ENCODE results near the gene TCF7L2. TPM values are rescaled to one million over a fixed set of nuclear protein-coding genes. Genes with fewer than 3 reads are reported as not detected.

Gene TCF7L2
- total RNA-seq, 4 donors from 2014 or later: 12.7 to 59.9 (median 16.1) TPM

DNA sequence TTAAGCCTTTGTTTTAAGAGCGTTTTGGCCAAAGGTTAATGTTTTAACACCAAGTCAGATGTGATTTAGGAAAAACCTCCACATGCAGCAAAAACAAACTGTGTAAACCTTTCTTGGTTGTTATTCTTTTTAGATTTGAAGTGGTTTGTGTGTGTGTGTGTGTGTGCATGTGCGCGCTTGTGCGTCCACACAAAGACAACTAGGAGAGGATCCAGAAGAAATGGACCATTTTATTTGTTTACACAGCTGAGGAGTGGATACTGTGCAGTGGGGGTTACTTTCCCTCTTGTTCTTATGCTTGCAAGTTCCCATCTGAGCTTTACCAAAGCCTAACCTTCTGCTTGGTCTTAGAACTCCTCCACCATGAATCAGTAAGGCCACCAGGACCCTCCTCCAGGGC, 20.0 kb downstream of the TCF7L2 start:
- Histone ChIP-seq H3K36me3 (no peaks in the 10 kb centered on the region), H3K27ac (no peak overlapping the region), H3K27me3 (no peaks in the 10 kb centered on the region), H3K4me1 (no peaks in the 10 kb centered on the region), H3K9me3 (no peaks in the 10 kb centered on the region), H3K4me3 (no peak overlapping the region)
- no peak for TF ChIP-seq POLR2A (IDR thresholded peaks at IDR 0.05)
- TF ChIP-seq, protein P1, sequence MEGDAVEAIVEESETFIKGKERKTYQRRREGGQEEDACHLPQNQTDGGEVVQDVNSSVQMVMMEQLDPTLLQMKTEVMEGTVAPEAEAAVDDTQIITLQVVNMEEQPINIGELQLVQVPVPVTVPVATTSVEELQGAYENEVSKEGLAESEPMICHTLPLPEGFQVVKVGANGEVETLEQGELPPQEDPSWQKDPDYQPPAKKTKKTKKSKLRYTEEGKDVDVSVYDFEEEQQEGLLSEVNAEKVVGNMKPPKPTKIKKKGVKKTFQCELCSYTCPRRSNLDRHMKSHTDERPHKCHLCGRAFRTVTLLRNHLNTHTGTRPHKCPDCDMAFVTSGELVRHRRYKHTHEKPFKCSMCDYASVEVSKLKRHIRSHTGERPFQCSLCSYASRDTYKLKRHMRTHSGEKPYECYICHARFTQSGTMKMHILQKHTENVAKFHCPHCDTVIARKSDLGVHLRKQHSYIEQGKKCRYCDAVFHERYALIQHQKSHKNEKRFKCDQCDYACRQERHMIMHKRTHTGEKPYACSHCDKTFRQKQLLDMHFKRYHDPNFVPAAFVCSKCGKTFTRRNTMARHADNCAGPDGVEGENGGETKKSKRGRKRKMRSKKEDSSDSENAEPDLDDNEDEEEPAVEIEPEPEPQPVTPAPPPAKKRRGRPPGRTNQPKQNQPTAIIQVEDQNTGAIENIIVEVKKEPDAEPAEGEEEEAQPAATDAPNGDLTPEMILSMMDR (IDR thresholded peaks at IDR 0.05): no peak
- no peak for DNase-seq
- intact Hi-C loops (cut with DNase I; ENCODE audit: low total_unique reads): no loop called here

DNA sequence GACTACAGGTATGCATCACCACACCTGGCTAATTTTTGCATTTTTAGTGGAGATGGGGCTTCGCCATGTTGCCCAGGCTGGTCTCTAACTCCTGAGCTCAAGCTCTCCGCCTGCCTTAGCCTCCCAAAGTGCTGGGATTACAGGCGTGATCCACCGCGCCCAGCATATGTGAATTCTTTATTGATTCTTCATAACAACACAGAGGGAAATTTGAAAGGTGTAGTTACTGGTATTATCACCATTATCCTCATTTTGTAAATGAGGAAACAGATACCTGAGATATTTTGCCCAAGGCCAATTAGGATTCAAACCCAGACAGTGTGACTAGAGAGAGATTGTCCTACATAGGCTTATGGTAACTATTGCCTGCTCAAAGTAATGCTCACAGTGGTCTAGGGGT, 22.6 kb downstream of the TCF7L2 start:
- H3K27ac ChIP-seq: no peak overlapping the region
- no peaks in the 10 kb centered on the region for H3K27me3 ChIP-seq
- no peaks in the 10 kb centered on the region for H3K36me3 ChIP-seq
- intact Hi-C loops (cut with DNase I; ENCODE audit: low total_unique reads): no loop called here
- H3K4me1 ChIP-seq: no peaks in the 10 kb centered on the region
- TF ChIP-seq, protein P1 (IDR thresholded peaks at IDR 0.05): no peak
- no peak for TF ChIP-seq POLR2A (IDR thresholded peaks at IDR 0.05)
- H3K9me3 ChIP-seq: no peaks in the 10 kb centered on the region
- DNase-seq: no peak
- no peak overlapping the region for H3K4me3 ChIP-seq

DNA sequence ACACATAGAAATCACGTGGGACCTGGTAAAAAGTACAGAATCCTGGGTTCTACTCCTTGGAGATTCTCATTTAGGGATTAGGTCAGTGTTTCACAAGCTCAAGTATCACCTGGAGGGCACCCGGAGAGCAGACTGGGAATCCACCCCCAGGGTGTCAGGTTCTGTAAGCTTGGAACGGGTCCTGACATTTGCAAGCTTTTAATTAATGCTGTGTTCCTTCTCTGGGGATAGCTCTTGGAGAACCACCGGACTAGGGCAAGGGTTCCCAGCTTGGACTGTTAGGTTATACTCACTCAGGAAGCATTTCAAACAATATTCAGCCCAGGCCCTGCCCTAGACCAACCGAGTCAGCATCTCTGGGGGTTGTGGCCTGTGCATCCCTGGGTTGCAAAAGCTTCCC, 23.0 kb downstream of the TCF7L2 start:
- no peak for DNase-seq
- Histone ChIP-seq H3K4me3 (no peak overlapping the region), H3K9me3 (no peaks in the 10 kb centered on the region), H3K36me3 (no peaks in the 10 kb centered on the region), H3K4me1 (no peaks in the 10 kb centered on the region), H3K27me3 (no peaks in the 10 kb centered on the region), H3K27ac (no peak overlapping the region)
- TF ChIP-seq, protein P1 (IDR thresholded peaks at IDR 0.05): no peak
- no peak for TF ChIP-seq POLR2A (IDR thresholded peaks at IDR 0.05)
- intact Hi-C loops (cut with DNase I; ENCODE audit: low total_unique reads): no loop called here

DNA sequence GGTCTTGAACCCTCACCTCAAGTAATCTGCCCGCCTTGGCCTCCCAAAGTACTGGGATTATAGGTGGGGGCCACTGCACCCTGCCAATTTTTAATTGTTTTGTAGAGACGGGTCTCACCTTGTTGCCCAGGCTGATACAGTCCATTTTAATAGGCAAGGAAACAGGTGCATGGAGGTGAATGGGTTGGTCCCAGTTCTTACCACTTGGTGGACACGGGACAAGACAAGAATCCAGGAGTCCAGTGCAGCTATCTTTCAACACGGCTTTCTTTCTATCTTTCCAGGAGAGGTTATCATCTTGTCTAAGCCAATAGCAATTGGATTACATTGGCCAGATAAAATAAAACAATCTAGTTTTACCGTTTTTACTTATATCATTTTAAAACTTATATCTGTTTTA, 23.8 kb downstream of the TCF7L2 start:
- Histone ChIP-seq H3K27me3 (no peaks in the 10 kb centered on the region), H3K36me3 (no peaks in the 10 kb centered on the region), H3K9me3 (no peaks in the 10 kb centered on the region), H3K4me3 (no peak overlapping the region), H3K27ac (no peak overlapping the region), H3K4me1 (no peaks in the 10 kb centered on the region)
- intact Hi-C loops (cut with DNase I; ENCODE audit: low total_unique reads): no loop called here
- no peak for DNase-seq
- TF ChIP-seq, protein P1 (IDR thresholded peaks at IDR 0.05): no peak
- no peak for TF ChIP-seq POLR2A (IDR thresholded peaks at IDR 0.05)

DNA sequence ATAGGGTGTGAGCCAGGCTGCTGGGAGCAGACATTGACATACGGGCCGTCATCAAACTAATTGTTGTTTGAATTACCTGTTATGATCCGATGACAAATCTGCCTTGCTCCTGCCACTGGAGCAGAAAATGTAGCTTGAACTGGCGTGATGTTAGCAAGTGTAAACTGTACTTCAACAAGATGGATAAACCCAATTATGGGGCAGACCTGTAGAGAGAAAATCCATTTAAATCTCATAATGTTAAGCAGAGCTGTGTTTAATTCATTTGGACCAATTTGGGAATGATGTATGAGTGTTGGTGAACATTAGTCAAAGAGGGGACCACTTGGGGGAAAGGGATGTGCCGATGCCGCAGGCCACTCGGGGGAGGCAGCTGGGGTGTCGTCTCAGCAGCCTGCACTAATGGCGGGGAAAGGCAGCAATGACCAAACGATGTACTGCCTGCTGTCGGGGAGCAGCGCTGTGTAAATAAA, 27.4 kb downstream of the TCF7L2 start:
- no peak for DNase-seq
- Histone ChIP-seq H3K9me3 (no peaks in the 10 kb centered on the region), H3K27ac (no peak overlapping the region), H3K4me1 (peaks cover 0 to 8% of the 10 kb centered on the region in 2 donors), H3K27me3 (no peaks in the 10 kb centered on the region), H3K4me3 (no peak overlapping the region), H3K36me3 (no peaks in the 10 kb centered on the region)
- no peak for TF ChIP-seq POLR2A (IDR thresholded peaks at IDR 0.05)
- TF ChIP-seq, protein P1 (IDR thresholded peaks at IDR 0.05): no peak
- intact Hi-C loops (cut with DNase I; ENCODE audit: low total_unique reads): no loop called here
